Stimulated activated naive CD8-positive, alpha-beta T cell treated with anti-CD3 and anti-CD28 coated beads, Interleukin-15, Interleukin-2, amounts not matched to agents 100 U/mL and 50 U/mL, for 24 hours (primary cell): ENCODE data around the gene TBC1D2.

Experiments used
- ATAC-seq: fragments of 150-1000 bp; cut with Tn5 transposase; one replicate; pipeline ENCODE4 v1.10.0; 2021
- DNase-seq: peaks from one replicate; pipeline ENCODE4 v3.0.0; 2021

The TBC1D2 gene

GRCh38 chr9:98215271-98215670, 40.2 kb downstream of the TBC1D2 start:
- ATAC-seq (no peak), DNase-seq (no peak)

- DNase-seq (no peak), ATAC-seq (no peak)
Observed at GRCh38 chr9:98214811-98215210, 40.6 kb downstream of the TBC1D2 start.

- DNase-seq (no peak), ATAC-seq (no peak)
Observed at GRCh38 chr9:98211260-98211659, 44.2 kb downstream of the TBC1D2 start.

GRCh38 chr9:98210435-98210834, 45.0 kb downstream of the TBC1D2 start:
- DNase-seq (no peak), ATAC-seq (no peak)

GRCh38 chr9:98209530-98209929, 45.9 kb downstream of the TBC1D2 start:
- ATAC-seq (no peak), DNase-seq (no peak)

- ATAC-seq (no peak), DNase-seq (no peak)
Observed at GRCh38 chr9:98208635-98209034, 46.8 kb downstream of the TBC1D2 start.

GRCh38 chr9:98207606-98208005, 47.8 kb downstream of the TBC1D2 start:
- ATAC-seq = no peak
- DNase-seq = no peak

GRCh38 chr9:98206754-98207153, 48.7 kb downstream of the TBC1D2 start:
- ATAC-seq = no peak
- no peak for DNase-seq

- no peak for ATAC-seq
- DNase-seq = no peak
Observed at GRCh38 chr9:98204692-98205091, 50.8 kb downstream of the TBC1D2 start.

- DNase-seq (no peak), ATAC-seq (no peak)
Observed at GRCh38 chr9:98203153-98203552, 52.3 kb downstream of the TBC1D2 start.

- no peak for ATAC-seq
- no peak for DNase-seq
Observed at GRCh38 chr9:98202252-98202651, 53.2 kb downstream of the TBC1D2 start.

GRCh38 chr9:98201749-98202148, 53.7 kb downstream of the TBC1D2 start:
- ATAC-seq = no peak
- no peak for DNase-seq

- DNase-seq (no peak), ATAC-seq (no peak)
Observed at GRCh38 chr9:98201102-98201501, 54.3 kb downstream of the TBC1D2 start.

- no peak for ATAC-seq
- DNase-seq = no peak
Observed at GRCh38 chr9:98199388-98200033, 55.9 kb downstream of the TBC1D2 start.

- DNase-seq = no peak
Observed at GRCh38 chr9:98195671-98196070, 59.8 kb downstream of the TBC1D2 start.

GRCh38 chr9:98193336-98193944, 62.0 kb downstream of the TBC1D2 start:
- DNase-seq (no peak), ATAC-seq (no peak)

More at GRCh38 chr9:98195671-98196070, 59.8 kb downstream of the TBC1D2 start:
- no peak for ATAC-seq

- ATAC-seq = peak; percentile 75
- peak; percentile 81 for DNase-seq
Observed at GRCh38 chr9:98192503-98193335, 62.7 kb downstream of the TBC1D2 start, which contains the start of gene CORO2A. CORO2A (minus strand) TSS chr9:98192637; CDS start chr9:98157660, 34,977 bp downstream.

GRCh38 chr9:98191671-98192502, 63.6 kb downstream of the TBC1D2 start:
- peak; percentile 40 for DNase-seq

GRCh38 chr9:98191181-98191608, 64.3 kb downstream of the TBC1D2 start:
- no peak for ATAC-seq
- no peak for DNase-seq

More at GRCh38 chr9:98191671-98192502, 63.6 kb downstream of the TBC1D2 start:
- peak; percentile 20 for ATAC-seq

- ATAC-seq (no peak), DNase-seq (no peak)
Observed at GRCh38 chr9:98190757-98191105, 64.7 kb downstream of the TBC1D2 start.

- no peak for ATAC-seq
- DNase-seq = no peak
Observed at GRCh38 chr9:98189412-98189811, 66.0 kb downstream of the TBC1D2 start.

- DNase-seq = no peak
- no peak for ATAC-seq
Observed at GRCh38 chr9:98187926-98188325, 67.5 kb downstream of the TBC1D2 start.
